ENCODE data around the gene SNED1. TPM values are rescaled to one million over a fixed set of nuclear protein-coding genes. Genes with fewer than 3 reads are reported as not detected.

Gene SNED1
- polyA plus RNA-seq, 1 donor from 2014 or later: 17.0 TPM

GRCh38 chr2:240957656-240958365 lies 40.6 kb upstream of the SNED1 start:
- Mint-ChIP-seq H3K9me3 (no peaks in the 10 kb centered on the region), H3K27ac (no peak overlapping the region), H3K4me3 (no peak overlapping the region), H3K27me3 (peaks cover 9% of the 10 kb centered on the region), H3K4me1 (peaks cover 0 to 2% (median 0%) of the 10 kb centered on the region in 3 donors), H3K36me3 (no peaks in the 10 kb centered on the region)

DNA sequence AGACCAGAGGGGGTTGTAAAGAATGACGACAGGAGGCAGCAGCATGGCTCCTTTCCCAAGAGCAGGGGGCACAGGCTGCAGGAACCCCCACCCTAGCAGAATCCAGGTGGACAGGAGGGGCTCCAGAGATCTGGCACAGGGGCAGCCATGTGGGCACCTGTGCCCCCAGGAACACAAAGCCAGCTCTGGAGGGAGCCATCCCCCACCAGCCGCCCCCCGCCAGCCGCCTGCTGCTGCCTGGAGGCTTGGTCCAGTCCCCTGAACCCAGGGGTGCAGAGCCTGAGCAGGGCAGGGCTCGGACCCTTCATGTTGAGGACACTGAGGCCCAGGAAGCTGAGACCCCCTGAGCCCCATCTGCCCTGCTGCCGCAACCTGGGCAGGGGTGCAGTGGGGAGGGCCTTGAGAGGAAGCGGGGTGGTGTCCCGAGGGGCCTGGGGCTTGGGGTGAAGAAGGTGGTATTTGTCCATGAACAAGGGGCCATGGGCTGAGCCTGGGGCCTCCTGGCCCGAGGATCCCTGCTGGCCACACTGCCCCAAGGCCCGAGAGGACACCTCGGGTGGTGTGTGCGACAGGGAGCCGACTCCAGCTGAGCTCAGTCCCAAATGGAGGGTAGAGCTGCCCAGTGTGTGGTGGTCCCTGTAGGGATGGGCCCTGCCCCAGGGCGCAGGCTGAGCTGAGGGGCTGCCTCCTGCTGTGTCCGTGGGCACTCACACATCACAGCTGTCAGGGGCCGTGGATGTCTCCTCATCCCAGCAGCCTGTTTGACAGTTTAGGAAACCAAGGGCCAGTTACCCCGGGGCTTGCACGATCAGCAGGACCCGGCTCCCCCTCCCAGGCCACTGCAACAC lies 39.8 kb upstream of the SNED1 start:
- Mint-ChIP-seq H3K4me3 (no peak overlapping the region), H3K27ac (no peak overlapping the region), H3K4me1 (peaks cover 0 to 2% (median 0%) of the 10 kb centered on the region in 3 donors), H3K36me3 (no peaks in the 10 kb centered on the region), H3K27me3 (peaks cover 9% of the 10 kb centered on the region), H3K9me3 (no peaks in the 10 kb centered on the region)

- Mint-ChIP-seq H3K27ac (no peak overlapping the region), H3K27me3 (peaks cover 6% of the 10 kb centered on the region), H3K36me3 (no peaks in the 10 kb centered on the region), H3K9me3 (no peaks in the 10 kb centered on the region), H3K4me1 (peaks cover 0 to 2% (median 0%) of the 10 kb centered on the region in 3 donors), H3K4me3 (no peak overlapping the region)
Measured at GRCh38 chr2:240959214-240959940, 39.0 kb upstream of the SNED1 start.

DNA sequence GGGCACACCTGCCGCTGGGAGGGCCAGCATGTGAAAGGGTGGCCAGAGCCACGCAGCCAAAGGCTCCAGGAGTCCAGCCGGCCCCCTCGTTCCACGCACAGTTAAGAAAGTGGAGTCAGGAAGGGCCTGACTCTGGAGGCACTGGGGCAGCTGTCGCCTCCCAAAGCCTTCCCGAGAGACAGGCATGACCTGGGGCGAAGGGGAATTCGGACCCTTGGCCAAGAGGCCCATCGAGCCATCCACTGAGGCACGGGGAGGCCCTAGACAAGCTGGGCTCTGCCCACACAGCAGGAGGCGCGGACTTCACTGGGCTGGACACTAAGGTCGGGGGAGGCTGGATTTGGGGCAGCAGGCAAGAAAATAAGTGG lies 38.5 kb upstream of the SNED1 start:
- Mint-ChIP-seq H3K27me3 (peaks cover 5% of the 10 kb centered on the region), H3K36me3 (no peaks in the 10 kb centered on the region), H3K9me3 (no peaks in the 10 kb centered on the region), H3K4me3 (no peak overlapping the region), H3K27ac (no peak overlapping the region), H3K4me1 (peaks cover 0 to 2% (median 0%) of the 10 kb centered on the region in 3 donors)

DNA sequence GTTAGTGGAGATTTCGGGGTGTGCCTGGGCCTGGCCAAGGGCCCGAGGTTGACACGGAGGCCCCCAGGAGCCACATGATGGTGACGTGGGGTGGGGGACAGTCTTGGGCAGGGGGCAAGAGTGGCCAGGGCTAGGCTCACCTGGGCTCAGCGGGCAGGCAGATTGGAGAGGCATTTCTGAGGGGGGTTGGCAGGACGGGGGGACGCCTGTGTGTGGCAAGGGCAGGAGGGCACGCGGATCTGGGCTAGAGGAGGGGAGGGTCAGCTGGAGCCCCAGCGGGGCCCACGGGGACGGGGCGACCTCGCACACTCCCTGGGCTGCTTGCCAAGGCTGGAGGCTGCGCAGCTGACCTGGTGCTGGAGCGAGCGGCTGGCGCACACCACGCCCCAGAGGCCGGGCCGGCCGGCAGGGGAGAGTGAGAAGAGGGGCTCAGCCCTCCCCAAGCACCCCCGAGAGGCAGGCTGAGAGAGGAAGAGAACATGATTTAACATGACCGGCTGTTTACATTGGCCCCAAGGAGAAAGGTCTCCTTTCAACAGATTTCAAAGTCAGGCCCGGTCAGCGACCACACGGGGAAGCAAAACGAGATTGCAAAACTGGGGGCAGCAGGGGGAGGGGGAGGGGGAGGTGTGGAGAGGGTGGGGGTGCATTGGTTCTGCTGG lies 38.0 kb upstream of the SNED1 start:
- Mint-ChIP-seq H3K27ac (no peak overlapping the region), H3K9me3 (no peaks in the 10 kb centered on the region), H3K27me3 (peaks cover under 1% of the 10 kb centered on the region), H3K36me3 (no peaks in the 10 kb centered on the region), H3K4me3 (no peak overlapping the region), H3K4me1 (peaks cover 0 to 2% (median 0%) of the 10 kb centered on the region in 3 donors)

GRCh38 chr2:240960971-240961876 lies 37.2 kb upstream of the SNED1 start:
- Mint-ChIP-seq H3K27ac (no peak overlapping the region), H3K9me3 (no peaks in the 10 kb centered on the region), H3K4me1 (peaks cover 0 to 2% (median 0%) of the 10 kb centered on the region in 3 donors), H3K4me3 (no peak overlapping the region), H3K27me3 (no peaks in the 10 kb centered on the region), H3K36me3 (no peaks in the 10 kb centered on the region)

GRCh38 chr2:240961910-240962299 lies 36.5 kb upstream of the SNED1 start:
- H3K27me3 Mint-ChIP-seq: no peaks in the 10 kb centered on the region

DNA sequence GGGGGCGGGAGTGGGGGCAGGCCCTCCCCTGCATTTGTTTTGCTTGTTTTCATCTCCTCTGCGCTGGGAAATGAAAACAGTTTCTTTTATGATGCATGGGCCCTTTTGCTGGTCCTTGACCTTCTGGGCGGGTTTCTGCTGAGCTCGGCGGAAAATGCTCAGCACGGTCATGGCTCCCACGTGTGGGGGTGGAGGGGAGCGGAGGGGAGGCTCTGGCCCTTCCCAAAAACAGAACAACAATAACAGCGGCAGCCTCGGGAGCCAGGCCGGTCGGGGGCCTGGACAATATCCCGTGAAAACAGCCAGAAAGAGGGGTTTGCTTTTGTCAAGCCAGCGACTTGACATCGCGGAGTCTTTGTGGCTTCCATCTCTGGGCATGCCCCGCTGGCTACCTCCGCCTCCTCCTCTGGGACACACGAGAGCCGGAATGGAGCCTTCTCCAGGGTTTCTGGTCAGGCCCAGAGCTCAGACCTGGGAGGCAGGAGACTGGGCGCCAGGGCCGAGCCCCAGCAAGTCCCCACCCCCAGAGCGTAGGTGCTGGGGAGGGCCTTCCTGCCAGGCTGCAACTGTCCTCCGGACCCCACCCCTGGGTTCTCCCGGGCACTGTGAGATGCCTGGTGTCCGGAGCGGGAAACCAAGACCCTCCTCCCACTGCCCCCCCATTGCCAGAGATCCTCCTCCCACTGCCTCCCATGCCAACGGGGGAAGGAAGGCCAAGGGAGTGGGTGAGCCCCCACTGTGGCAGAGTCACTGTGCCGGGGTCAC lies 35.9 kb upstream of the SNED1 start:
- no peaks in the 10 kb centered on the region for H3K36me3 Mint-ChIP-seq
- H3K4me1 Mint-ChIP-seq: peaks cover 0 to 2% (median 0%) of the 10 kb centered on the region in 3 donors
- no peaks in the 10 kb centered on the region for H3K9me3 Mint-ChIP-seq
- no peaks in the 10 kb centered on the region for H3K27me3 Mint-ChIP-seq
- no peak overlapping the region for H3K27ac Mint-ChIP-seq
- H3K4me3 Mint-ChIP-seq: no peak overlapping the region

More at GRCh38 chr2:240961910-240962299, 36.5 kb upstream of the SNED1 start:
- Mint-ChIP-seq H3K4me1 (peaks cover 0 to 2% (median 0%) of the 10 kb centered on the region in 3 donors), H3K36me3 (no peaks in the 10 kb centered on the region), H3K27ac (no peak overlapping the region), H3K4me3 (no peak overlapping the region), H3K9me3 (no peaks in the 10 kb centered on the region)

- Mint-ChIP-seq H3K27ac (no peak overlapping the region), H3K4me1 (peaks cover 0 to 2% (median 0%) of the 10 kb centered on the region in 3 donors), H3K36me3 (no peaks in the 10 kb centered on the region), H3K9me3 (no peaks in the 10 kb centered on the region), H3K4me3 (no peak overlapping the region), H3K27me3 (no peaks in the 10 kb centered on the region)
Measured at GRCh38 chr2:240963065-240963867, 35.2 kb upstream of the SNED1 start.

DNA sequence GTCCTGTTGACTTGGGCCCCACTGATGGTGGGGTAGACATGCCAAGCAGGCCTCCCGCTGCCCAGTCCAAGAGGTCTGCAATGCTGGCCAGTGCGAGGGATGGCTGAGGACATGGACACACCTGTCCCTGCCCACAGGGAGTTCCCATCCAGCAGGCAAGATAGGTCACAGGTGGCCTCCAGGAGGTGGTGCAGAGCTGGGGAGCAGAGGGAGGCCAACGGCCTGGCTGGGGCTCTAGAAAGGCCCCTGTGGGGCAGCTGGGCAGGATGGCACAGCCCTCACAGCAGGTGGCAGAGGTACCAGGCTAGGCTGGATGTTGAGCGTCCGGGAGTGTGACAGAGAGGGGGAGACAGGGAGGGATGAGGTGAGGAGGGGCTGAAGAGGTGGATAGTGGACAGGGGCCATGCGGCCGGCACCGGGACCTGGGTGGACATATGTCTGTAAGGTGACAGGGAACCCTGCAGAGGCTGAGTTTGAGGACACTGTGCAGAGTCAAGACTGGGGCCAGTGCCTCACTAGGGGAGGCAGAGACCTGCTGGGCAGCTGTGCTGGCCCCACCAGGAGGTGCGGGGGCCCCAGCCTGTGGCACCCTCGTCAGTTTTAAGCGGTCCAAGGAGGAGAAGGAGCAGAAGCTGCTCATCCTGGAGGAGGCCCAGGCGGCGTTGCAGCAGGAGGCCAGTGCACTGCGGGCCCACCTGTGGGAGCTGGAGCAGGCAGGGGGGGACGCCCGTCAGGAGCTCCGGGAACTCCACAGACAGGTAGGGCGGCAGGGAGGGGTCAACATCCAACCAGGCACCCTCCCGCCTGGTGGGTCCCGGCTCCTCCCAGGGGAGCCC lies 34.3 kb upstream of the SNED1 start:
- H3K27ac Mint-ChIP-seq: no peak overlapping the region

GRCh38 chr2:240964704-240965295 lies 33.6 kb upstream of the SNED1 start:
- no peak overlapping the region for H3K4me3 Mint-ChIP-seq
- no peaks in the 10 kb centered on the region for H3K9me3 Mint-ChIP-seq
- no peaks in the 10 kb centered on the region for H3K27me3 Mint-ChIP-seq
- no peaks in the 10 kb centered on the region for H3K4me1 Mint-ChIP-seq
- no peak overlapping the region for H3K27ac Mint-ChIP-seq
- no peaks in the 10 kb centered on the region for H3K36me3 Mint-ChIP-seq

More for the DNA sequence above, 34.3 kb upstream of the SNED1 start:
- H3K9me3 Mint-ChIP-seq: no peaks in the 10 kb centered on the region
- H3K4me1 Mint-ChIP-seq: peaks cover 0 to 1% (median 0%) of the 10 kb centered on the region in 3 donors
- no peak overlapping the region for H3K4me3 Mint-ChIP-seq
- no peaks in the 10 kb centered on the region for H3K36me3 Mint-ChIP-seq
- no peaks in the 10 kb centered on the region for H3K27me3 Mint-ChIP-seq

All from IgD-negative memory B cell (primary cell).